Gastrocnemius medialis (tissue), 4 donors: ENCODE measurements around the gene TMEM236. TPM values are rescaled to one million over a fixed set of nuclear protein-coding genes. Genes with fewer than 3 reads are reported as not detected.

Experiments used
- ATAC-seq, 2 donors: fragments of 150-250 bp; one replicate each; pipeline ENCODE4 v1.9.1; 2016
- DNase-seq, 2 donors: peaks; one replicate each; pipeline ENCODE4 v3.0.0-alpha.2; 2019
- H3K27ac ChIP-seq, 4 donors: fragments of 200-600 bp; sonication (generic); 1 replicate in 1 of 4; 2 replicates in 3 of 4; pipeline ENCODE4 v1.5.1; 2016 to 2018; ENCODE audit warnings: mild to moderate bottlenecking in 2 of 4, moderate library complexity in 1 of 4
- H3K27me3 ChIP-seq, 3 donors: fragments of 200-600 bp; sonication (generic) in 2 of 3; 1 replicate in 1 of 3; 2 replicates in 2 of 3; pipeline versions ENCODE4 v1.5.1 to v1.6.0; 2016 to 2019; ENCODE audit warnings: mild to moderate bottlenecking in 1 of 3, moderate library complexity in 1 of 3
- H3K36me3 ChIP-seq, 2 donors: fragments of 200-600 bp; sonication (generic) in 1 of 2; one replicate each; pipeline ENCODE4 v1.5.1; 2017 to 2018
- H3K4me1 ChIP-seq, 2 donors: fragments of 200-600 bp; sonication (generic) in 1 of 2; one replicate each; pipeline ENCODE4 v1.5.1; 2016 to 2017; ENCODE audit warnings: mild to moderate bottlenecking in 2 of 2
- H3K4me3 ChIP-seq, 4 donors: fragments of 200-600 bp; sonication (generic) in 3 of 4; 1 replicate in 1 of 4; 2 replicates in 3 of 4; pipeline ENCODE4 v1.5.1; 2016 to 2019; ENCODE audit warnings: mild to moderate bottlenecking in 2 of 4
- H3K9me3 ChIP-seq, 3 donors: fragments of 200-600 bp; sonication (generic) in 2 of 3; 1 replicate in 1 of 3; 2 replicates in 2 of 3; pipeline ENCODE4 v1.5.1; 2016 to 2019
- CTCF ChIP-seq, 5 experiments: fragments of 450-650 bp in 3 of 5; fragments of 200-600 bp in 2 of 5; sonication (generic) in 2 of 5; IDR thresholded peaks in 4 of 5; conservative IDR thresholded peaks in 1 of 5; 1 replicate in 4 of 5; 2 replicates in 1 of 5; pipeline ENCODE4 v1.5.1; 2016 to 2019; ENCODE audit warnings: antibody characterized with exemption in 5 of 5, mild to moderate bottlenecking in 3 of 5, moderate library complexity in 3 of 5
- POLR2A ChIP-seq, 2 donors: fragments of 450-650 bp; IDR thresholded peaks; one replicate each; pipeline ENCODE4 v1.6.1; 2017; ENCODE audit warnings: antibody characterized with exemption in 2 of 2, mild to moderate bottlenecking in 2 of 2, moderate library complexity in 2 of 2
- in situ Hi-C, 4 donors: fragments of 200-750 bp; cut with MboI; loops; one replicate each; pipeline versions ENCODE4 v1.15.0 to v1.8.0; 2017; ENCODE audit warnings: low sequenced_read_pairs in 4 of 4
- intact Hi-C: fragments of 100-400 bp; cut with DNase I; formaldehyde crosslinking; loops from one replicate; pipeline ENCODE4 v1.15.1; 2023; ENCODE audit warnings: low total_unique reads
- total RNA-seq, 4 donors: library from RNA; depleted of rRNA; stranded (reverse); fragments of >200 nt; gene quantifications; one replicate each; pipeline versions ENCODE4 v1.1.0 to v1.2.3, GENCODE V29; 2016

Gene TMEM236
- total RNA-seq, 4 donors from 2014 or later, result 0.27 to 0.98 (median 0.64) TPM

GRCh38 chr10:17811146-17811865 lies 59.3 kb downstream of the TMEM236 start:
- TF ChIP-seq CTCF (IDR thresholded peaks at IDR 0.05 in 4 of 5, conservative IDR thresholded peaks at IDR 0.05 in 1 of 5) (no peak), POLR2A (IDR thresholded peaks at IDR 0.05) (no peak)
- intact Hi-C loops, result no loop called here
- Histone ChIP-seq H3K4me1 (no peaks in the 10 kb centered on the region), H3K4me3 (peak overlapping the region in 1 of 4 donors; percentile 26), H3K27me3 (no peaks in the 10 kb centered on the region), H3K36me3 (no peaks in the 10 kb centered on the region), H3K27ac (no peak overlapping the region), H3K9me3 (no peaks in the 10 kb centered on the region)
- ATAC-seq (no peak), DNase-seq (no peak)
- in situ Hi-C loops, result no loop called here

- TF ChIP-seq POLR2A (IDR thresholded peaks at IDR 0.05) (no peak), CTCF (IDR thresholded peaks at IDR 0.05 in 4 of 5, conservative IDR thresholded peaks at IDR 0.05 in 1 of 5) (no peak)
These were observed 63.0 kb downstream of the TMEM236 start for GRCh38 chr10:17814973-17815372.

GRCh38 chr10:17816199-17816598 lies 64.2 kb downstream of the TMEM236 start:
- Histone ChIP-seq H3K9me3 (no peaks in the 10 kb centered on the region), H3K4me1 (no peaks in the 10 kb centered on the region), H3K36me3 (no peaks in the 10 kb centered on the region), H3K27ac (no peak overlapping the region), H3K4me3 (no peak overlapping the region), H3K27me3 (no peaks in the 10 kb centered on the region)
- no peak for TF ChIP-seq POLR2A (IDR thresholded peaks at IDR 0.05)
- ATAC-seq, result no peak
- DNase-seq, result no peak
- intact Hi-C loops, result no loop called here
- in situ Hi-C loops, result no loop called here

More at GRCh38 chr10:17814973-17815372, 63.0 kb downstream of the TMEM236 start:
- Histone ChIP-seq H3K27me3 (no peaks in the 10 kb centered on the region), H3K4me1 (no peaks in the 10 kb centered on the region), H3K4me3 (no peak overlapping the region), H3K9me3 (no peaks in the 10 kb centered on the region), H3K36me3 (no peaks in the 10 kb centered on the region), H3K27ac (no peak overlapping the region)
- intact Hi-C loops, result no loop called here
- in situ Hi-C loops, result no loop called here
- no peak for DNase-seq
- no peak for ATAC-seq

GRCh38 chr10:17817316-17817715 lies 65.3 kb downstream of the TMEM236 start:
- DNase-seq (no peak), ATAC-seq (no peak)
- no peaks in the 10 kb centered on the region for H3K36me3 ChIP-seq
- no peak for TF ChIP-seq CTCF (IDR thresholded peaks at IDR 0.05 in 4 of 5, conservative IDR thresholded peaks at IDR 0.05 in 1 of 5)
- no peak for TF ChIP-seq POLR2A (IDR thresholded peaks at IDR 0.05)
- no peak overlapping the region for H3K4me3 ChIP-seq
- in situ Hi-C loops (no loop called here), intact Hi-C loops (no loop called here)
- H3K4me1 ChIP-seq, result no peaks in the 10 kb centered on the region
- H3K27me3 ChIP-seq, result no peaks in the 10 kb centered on the region
- H3K27ac ChIP-seq, result no peak overlapping the region
- no peaks in the 10 kb centered on the region for H3K9me3 ChIP-seq

- no peak overlapping the region for H3K27ac ChIP-seq
- H3K9me3 ChIP-seq, result no peaks in the 10 kb centered on the region
- intact Hi-C loops, result no loop called here
- ATAC-seq, result no peak
- in situ Hi-C loops, result no loop called here
- no peaks in the 10 kb centered on the region for H3K27me3 ChIP-seq
- H3K4me1 ChIP-seq, result no peaks in the 10 kb centered on the region
- TF ChIP-seq CTCF (IDR thresholded peaks at IDR 0.05 in 4 of 5, conservative IDR thresholded peaks at IDR 0.05 in 1 of 5) (no peak), POLR2A (IDR thresholded peaks at IDR 0.05) (no peak)
- no peaks in the 10 kb centered on the region for H3K36me3 ChIP-seq
- no peak for DNase-seq
- no peak overlapping the region for H3K4me3 ChIP-seq
These were observed 65.8 kb downstream of the TMEM236 start for GRCh38 chr10:17817790-17818189.
